HG03575 (cell line): Measurements from ENCODE around the gene COL8A1.

Experiments used
- ATAC-seq: cut with Tn5 transposase; IDR thresholded peaks from one replicate; pipeline ENCODE4 v1.9.1; 2021; ENCODE audit not compliant: unreplicated experiment, insufficient number of reproducible peaks, low FRiP score; ENCODE audit errors: extremely low read depth

Gene COL8A1

GRCh38 chr3:99665017-99665416 lies 26.6 kb downstream of the COL8A1 start:
- no peak for ATAC-seq

- ATAC-seq: no peak
Observed at GRCh38 chr3:99666201-99666600, 27.8 kb downstream of the COL8A1 start.

DNA sequence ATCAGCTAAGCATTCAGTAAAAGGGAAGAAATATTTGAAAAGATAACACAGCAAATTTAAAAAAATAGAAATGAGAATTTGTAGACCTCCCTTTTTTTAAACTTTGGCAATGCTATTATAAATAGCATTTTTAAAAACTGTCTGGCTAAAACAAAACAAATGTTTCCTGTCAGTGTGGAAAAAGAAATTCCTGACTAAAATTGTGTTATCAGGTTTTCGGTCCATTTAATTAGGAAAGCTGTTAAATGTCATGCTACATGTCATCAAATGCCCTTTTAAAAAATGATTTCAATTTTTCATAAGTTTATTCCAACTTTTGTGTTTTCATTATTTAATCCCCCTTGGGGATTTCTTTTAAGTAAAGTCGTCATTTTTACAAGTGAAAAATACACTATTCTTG lies 29.6 kb downstream of the COL8A1 start:
- ATAC-seq: no peak

DNA sequence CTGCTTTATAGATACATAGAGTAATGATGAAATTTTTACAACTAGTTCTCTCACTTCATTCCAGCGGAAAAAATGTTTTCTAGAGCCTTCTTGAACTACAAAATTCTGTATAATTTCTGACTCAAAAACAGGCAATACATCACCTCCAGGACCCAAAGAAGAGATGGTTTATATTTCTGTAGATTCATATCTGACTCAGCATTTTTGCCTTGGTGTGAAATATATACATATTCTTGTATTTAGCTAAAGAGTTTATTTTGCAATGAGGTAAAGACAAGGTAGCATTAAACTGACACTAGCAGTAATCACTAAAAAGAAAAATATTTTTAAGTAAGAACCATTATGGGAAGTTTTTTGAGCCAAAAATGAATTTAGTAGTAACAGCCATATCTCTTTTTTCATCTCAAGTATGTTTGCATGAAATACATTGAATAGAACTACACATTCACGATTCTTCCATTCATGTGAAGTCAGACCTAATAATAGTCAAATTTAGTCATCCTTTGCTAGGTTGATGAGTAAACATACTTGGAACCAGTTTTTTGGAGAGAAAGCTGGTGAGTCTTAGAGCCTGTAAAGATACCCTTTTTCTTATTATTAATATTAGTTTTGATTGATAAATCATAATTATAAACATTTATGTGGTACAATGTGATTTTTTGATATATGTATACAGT lies 31.6 kb downstream of the COL8A1 start:
- no peak for ATAC-seq

GRCh38 chr3:99670556-99670950 lies 32.2 kb downstream of the COL8A1 start:
- no peak for ATAC-seq

GRCh38 chr3:99674086-99674789 lies 35.8 kb downstream of the COL8A1 start:
- no peak for ATAC-seq

DNA sequence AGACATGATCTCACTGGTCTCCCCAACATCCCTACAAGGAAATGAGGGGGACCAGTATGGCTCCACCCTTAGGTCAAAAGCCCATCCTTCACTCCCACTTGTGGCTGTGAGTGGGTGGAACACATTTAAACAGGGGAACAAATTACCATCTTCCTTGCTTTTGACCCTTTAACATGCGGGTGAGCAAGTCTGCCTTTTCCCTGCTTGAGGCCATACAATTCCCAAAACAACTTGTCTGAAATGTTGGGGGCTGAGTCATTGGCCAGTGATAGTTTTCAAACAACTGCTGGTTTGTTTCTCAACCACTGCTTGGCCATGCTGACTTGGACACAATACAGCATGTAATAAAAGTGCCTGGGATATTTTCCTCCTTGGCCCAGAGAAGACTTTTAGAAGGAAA lies 39.6 kb downstream of the COL8A1 start:
- no peak for ATAC-seq

GRCh38 chr3:99678896-99679295 lies 40.5 kb downstream of the COL8A1 start:
- ATAC-seq: no peak

DNA sequence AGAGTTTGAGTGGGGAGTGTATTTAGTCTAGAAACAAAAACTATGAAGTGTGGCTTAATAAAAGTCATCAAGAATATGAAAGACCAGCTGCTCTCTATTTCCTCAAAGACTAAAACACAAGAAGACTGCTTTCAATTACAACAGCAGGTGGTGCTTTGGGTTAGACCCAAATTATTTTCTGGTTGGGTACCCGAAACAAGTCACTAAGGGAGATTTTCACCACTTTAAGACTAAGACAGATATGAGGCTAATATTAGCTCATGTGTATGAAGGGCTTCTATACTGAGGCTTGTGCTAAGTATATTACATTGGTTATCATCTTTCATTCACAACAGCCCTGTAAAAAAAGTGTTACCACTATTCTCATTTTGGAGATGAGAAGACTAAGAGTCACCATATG lies 43.1 kb downstream of the COL8A1 start:
- ATAC-seq: no peak

- no peak for ATAC-seq
Observed at GRCh38 chr3:99681976-99682375, 43.6 kb downstream of the COL8A1 start.

- ATAC-seq: no peak
Observed at GRCh38 chr3:99683465-99683864, 45.1 kb downstream of the COL8A1 start.

GRCh38 chr3:99683876-99684275 lies 45.5 kb downstream of the COL8A1 start:
- ATAC-seq: no peak

DNA sequence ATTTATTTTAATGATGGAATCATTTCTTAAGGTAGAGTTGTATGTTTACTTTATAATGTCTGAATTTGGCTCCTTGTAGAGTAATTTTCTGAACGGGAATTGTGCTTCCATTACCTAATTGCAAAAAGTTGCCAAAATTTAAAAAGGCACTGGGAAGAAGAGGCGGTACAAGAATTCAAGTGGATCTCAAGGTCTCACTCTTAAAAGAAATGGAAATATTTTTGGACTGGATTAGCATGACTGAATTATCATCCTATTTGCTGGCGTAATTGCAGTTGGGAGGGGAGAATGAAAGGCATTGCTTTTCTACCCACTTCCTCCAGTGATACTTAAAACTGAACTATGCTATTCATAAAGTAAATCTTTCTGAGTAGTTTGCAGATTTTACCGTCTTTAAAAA lies 46.2 kb downstream of the COL8A1 start:
- no peak for ATAC-seq

DNA sequence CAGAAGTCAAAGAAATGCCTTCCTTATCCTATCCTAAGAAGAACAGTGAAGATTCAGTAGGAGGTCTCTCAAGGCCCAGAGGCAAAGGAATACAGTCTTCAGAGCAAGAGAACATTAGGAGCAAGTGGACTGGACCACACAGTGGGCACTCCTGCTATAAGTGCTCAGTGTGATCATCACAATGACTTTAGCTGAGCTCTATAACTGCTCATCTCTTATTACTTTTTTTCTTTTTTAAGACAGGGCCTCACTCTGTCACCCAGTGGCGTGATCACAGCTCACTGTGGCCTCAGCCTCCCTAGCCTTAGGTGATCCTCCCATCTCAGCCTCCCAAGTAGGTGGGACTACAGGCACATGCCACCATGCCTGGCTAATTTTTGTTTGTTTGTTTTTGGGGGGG lies 48.1 kb downstream of the COL8A1 start:
- ATAC-seq: no peak

DNA sequence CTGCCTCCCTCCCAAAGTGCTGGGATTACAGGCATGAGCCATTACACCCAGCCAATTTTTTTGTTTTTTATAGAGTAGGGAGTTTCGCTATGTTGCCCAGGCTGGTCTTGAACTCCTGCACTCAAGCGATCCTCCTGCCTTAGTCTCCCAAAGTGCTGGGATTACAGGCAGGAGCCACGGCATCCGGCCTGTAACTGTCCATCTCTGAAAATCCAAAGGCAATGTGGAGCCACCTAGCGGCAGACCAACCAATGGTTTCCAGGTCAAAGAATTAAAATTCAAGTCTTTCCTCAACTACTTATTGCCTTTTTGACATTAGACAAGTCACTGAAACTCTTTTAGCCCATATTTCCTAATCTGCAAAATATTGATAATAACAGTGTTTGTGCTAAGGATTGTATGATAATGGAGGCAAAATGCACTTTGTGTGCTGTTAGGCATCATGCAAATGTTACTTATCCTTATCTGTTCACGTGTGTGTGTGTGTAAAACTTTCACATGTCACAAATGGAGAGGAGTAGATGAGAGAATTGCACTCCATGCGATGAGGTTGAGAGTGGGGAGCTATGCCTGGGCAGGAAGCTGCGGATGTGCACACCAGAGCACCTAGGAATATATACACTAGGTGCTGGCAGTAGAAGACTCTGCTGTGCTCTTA lies 48.7 kb downstream of the COL8A1 start:
- no peak for ATAC-seq

DNA sequence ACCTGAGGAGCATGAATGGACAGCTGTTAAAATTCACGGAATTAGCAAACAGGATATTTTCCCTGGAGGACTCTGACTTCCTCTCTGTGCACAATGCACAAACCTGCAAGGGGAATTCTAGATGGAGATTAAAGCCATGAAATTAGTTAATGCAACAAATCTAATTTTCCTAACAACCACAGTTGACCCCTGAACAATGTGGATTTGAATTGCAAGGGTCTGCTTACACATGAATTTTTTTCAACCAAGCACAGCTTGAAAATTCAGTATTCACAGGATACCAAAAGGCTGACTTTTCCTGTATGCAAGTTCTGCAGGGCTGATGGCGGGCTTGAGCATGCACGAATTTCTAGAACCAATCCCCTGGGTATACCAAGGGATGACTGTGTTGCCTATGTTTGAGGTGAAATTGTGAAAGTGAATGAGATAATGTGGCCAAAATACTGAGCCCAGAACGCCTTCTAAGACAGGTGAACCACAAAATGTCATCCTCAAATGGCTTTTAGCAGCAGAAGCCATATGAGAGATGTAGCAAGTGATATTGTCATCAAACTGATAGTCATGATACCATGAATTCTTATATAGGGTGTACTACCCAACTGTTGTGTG lies 52.5 kb downstream of the COL8A1 start:
- ATAC-seq: no peak

DNA sequence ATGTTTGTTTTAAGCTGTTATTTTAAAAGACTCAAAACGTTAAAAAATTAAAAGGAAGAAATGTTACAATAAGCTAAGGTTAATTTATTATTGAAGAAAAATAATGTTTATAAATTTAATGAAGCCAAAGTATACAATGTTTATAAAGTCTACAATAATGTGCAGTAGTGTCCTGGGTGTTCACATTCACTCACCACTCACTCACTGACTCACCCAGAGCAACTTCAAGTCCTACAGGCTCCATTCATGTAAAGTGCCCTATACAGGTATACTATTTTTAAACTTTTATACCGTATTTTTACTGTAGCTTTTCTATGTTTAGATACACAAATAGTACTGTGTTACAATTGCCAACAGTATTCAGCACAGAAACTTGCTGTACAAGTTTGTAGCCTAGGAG lies 55.2 kb downstream of the COL8A1 start:
- ATAC-seq: no peak

GRCh38 chr3:99696497-99696896 lies 58.1 kb downstream of the COL8A1 start:
- ATAC-seq: no peak

DNA sequence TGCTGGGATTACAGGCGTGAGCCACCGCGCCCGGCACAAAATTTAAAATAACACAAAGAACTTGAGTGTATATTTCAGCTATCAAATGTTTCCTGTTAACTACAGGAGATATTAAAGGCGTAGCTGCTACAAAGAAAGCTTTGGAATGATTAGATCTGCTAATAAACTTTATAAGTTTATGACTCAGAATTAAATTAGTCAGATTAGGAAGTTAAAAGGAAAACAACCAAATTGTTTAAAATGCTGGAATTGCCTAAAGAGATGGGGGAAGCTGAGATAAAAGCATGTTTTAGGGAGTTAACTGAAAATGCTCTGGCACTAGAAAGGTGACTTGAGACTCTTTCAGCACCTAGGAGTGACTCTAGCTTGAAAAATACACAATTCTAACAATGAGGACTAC lies 58.9 kb downstream of the COL8A1 start:
- ATAC-seq: no peak

DNA sequence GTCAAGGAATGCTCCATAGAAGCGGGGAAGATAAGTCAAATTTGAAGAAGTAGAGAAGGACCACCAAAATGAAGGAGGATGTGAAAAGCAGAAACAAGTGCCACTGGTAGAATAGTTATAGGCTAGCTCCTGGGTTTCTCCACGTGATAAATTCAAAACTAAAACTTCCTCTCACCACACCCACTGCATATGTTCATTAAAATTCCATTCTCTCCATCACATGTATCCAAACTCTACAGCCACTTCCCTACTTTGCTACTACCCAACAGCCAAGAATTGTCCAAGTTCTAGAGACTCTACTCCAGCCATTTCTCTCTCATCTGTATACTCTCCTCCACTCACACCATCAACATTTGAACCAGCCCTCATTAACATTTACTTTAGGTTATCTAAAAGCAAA lies 60.5 kb downstream of the COL8A1 start:
- no peak for ATAC-seq
